Measurements from ENCODE around the gene LY6G5C.

Gene LY6G5C

DNA sequence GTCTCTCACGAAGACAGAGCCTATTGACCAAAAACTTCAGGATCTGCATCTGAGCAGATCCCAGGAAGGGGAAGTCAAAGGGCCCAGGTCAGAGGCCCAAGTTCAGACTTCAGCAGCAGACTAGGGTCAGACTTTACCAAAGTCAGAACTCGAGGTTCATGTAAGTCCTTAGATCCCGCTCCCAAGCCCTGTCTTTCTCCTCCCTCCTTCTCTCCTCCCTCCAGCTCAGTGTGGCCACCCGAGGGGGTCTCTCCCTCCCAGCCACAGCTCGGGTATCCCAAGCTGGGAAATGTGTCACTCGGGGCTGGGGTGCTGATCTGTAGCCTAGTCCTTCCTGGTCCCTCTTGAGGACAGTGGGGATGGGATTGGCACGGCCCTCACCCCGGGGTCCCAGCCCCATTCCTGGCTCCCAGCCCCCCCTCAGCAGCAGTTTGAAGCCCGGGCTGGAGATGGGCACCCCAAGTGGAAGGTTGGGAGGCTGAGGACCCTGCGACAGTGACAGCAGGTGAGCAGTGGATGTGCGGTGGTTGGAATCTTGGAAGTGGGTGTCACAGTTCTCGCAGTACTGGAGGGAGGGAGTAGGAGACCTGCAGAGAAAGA lies 18.6 kb downstream of the LY6G5C start:
- DNase-seq = no peak

DNA sequence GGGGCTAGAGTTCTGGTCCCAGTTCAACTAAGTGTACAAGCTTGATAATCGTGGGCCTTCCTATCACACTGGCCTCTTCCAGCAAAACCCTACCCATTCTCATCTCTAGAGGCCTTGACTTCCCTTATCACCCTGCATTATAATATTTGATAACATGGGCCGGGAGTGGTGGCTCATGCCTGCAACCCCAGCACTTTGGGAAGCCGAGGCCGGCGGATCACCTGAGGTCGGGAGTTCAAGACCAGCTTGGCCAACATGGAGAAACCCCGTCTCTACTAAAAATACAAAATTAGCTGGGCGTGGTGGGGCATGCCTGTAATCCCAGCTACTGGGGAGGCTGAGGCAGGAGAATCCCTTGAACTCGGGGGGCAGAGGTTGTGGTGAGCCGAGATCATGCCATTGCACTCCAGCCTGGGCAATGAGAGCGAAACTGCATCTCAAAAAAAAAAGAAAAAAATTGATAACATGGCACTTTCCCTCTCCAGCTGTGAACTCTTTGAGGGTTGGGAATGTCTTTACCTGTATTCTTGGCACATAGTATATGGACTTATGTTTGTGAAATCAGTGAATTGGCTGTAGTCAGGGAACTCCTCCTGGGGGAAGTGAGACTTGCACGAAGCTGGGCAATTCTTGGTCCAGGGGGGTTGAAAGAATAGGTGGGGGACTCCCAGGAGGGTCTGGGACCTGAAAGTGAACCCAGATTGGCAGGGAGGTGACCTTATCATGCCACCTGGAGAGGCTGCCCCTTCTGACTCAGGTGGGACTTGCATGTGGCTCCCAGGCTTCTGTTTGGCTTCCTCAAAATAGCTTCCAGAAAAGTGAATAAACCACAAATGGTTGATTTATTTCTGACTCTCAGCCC lies 19.4 kb downstream of the LY6G5C start:
- DNase-seq = no peak

DNA sequence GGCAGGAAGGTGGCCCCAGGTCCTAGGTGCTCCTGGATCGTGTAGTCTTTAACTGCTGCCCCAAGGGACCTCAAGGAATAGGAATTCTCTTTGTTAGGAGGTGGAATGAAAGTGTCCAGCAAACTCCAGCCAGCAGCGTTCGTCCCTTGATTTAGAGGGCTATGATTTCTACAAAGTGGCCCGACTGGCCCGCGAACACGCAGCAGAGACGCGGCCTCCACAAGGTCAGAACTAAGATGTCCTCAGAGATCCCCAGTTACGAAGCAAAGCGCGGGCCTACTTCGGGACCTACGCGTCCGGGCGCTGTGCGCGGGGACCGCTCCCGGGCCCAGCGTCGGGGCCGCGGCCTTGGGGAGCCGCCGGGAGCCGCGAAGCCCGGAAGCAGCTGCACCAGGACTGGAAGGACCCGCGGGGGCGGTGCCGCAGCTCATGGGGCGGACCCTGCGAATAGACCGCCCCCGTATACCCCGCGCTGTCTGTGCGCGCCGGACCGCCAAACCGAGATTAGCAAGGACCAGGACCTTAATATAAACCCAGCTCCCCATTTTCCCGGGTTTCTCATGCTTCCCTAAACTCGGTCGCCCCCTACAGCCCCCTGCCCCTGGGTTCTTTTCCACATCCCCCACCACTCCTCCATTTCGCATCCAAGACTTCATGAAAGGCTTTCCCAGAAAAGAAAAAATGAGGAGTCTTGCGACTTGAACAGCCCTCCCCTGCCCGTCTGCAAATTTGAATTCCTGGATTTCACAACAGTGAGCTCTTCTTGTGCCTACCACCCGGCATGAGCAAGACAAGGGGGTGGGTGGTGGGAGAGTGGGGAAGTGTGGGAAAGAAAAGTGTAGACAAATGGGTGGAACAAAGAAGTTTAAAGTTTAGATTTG lies 20.2 kb downstream of the LY6G5C start, which contains the start of gene C6orf47:
Gene C6orf47 (minus strand): TSS at position 398 of the 881 bp plus-strand sequence. CDS start 831 bp downstream, outside the sequence.
- peak; percentile 78 for DNase-seq

DNA sequence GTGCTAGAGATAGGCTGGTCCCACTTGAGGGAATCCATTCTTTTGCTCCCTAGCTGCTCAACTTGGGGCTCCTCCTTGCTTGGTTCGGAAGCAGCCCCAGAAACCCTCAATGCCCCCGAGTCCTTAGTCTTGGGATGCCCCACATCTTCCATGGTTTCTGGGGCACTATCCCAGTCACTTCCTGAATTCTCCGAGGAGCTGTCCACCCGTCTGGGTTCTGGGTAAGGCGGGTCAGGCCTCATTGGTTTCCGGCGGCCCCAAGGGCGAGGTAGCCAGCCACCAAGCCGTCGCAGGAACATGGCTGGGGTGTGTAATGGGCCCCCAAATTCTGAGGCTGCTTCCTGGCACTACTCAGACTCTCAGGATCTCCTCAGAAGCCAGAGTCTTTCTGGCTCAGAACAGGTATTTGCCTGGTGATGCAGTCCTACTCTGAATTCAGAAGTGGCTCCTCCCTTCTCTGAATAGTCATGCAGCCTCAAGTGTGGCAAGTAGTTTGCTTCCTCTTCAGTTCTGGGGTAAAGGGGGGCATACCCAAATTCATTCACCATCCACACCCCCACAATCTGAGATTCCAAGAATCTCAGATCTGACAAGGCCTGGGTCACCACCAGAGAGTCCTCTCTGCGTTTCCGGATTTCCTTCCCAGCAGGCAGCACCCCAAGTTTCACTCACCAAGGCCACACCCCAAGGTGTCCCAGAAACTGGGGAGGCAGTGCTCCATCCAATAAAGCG lies 21.1 kb downstream of the LY6G5C start:
- no peak for DNase-seq

DNA sequence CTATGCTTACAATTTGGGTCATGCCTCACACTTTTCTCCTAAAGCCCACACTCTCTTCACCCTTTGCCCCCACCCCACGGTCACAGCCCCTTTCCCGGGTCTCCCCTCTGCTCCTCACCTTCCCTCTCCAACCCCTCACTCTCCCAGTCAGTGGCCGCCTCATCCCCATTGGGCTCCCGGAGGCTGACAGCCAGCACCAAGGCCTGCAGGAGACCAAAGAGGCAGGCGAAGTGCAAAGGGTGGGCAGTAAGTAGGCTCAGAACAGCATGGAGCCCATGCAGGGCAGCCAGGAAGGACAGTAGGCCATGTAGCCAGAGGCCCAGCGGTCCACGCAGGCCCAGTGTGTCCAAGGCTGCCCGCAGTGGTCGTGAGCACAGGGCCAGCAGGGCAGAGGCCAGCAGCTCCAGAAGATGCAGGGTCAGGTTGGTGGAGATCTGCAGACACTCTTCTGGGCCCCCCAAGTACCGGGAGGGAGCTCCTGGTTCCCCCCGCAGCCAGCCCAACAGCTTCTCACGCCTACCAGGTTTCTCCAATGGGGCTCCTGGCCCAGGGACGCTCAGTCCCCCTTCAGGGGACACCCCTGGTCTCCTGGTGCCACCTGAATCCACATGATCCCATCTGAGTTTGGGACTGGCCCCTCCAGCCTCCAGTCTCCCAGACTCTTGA lies 21.8 kb downstream of the LY6G5C start:
- no peak for DNase-seq

DNA sequence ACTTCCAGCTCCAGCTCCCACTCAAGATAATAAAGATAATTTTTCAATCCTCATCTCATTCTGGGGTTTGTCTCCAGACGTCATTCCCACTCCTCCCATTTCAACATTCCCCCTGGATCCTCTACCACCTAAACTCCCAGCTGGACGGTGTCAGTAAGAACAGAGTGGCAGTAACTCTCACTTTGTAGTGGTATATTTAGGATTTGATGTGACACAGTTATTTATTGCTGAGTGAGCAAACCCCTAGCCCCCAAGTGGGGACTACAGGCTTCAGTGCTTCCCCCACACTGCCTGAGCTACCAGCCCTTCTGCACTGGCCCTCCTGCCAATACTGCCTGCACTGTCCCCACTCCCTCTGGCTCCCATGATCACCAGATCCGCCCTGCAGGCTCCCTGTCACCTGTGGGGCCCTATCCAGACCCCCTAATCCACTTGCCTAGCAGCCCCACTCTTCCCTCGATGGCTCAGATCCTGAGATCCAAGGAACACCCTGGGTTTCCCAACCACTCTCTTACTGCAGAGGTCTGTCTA lies 22.6 kb downstream of the LY6G5C start:
- no peak for DNase-seq

DNA sequence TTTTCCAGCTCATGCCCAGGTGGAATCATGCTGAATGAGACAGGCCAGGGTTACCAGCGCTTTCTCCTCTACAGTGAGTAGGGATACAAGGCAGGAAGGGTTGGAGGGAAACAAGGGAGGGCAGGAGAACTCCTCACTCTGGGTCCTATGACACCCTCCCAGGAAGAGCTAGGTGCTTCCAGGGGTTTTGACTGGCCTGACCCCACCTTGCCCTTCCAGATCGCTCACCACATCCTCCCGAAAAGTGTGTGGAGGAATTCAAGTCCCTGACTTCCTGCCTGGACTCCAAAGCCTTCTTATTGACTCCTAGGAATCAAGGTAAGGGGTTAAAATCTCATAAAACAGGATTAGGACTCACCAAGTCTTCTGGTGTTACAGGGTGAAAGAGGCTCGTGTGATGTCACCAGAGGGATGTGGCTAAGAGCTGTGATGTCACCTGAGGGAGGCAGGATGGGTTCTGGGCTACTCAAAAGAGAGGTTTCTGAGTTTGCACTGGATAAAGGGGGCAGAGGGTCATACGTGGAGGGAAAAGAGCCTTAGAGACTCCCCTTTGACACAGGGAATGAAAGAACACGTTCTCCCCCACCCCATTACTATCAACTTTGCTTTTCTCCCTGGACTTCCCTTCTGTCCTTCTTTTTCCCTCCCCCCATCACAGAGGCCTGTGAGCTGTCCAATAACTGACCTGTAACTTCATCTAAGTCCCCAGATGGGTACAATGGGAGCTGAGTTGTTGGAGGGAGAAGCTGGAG lies 23.3 kb downstream of the LY6G5C start:
- no peak for DNase-seq

DNA sequence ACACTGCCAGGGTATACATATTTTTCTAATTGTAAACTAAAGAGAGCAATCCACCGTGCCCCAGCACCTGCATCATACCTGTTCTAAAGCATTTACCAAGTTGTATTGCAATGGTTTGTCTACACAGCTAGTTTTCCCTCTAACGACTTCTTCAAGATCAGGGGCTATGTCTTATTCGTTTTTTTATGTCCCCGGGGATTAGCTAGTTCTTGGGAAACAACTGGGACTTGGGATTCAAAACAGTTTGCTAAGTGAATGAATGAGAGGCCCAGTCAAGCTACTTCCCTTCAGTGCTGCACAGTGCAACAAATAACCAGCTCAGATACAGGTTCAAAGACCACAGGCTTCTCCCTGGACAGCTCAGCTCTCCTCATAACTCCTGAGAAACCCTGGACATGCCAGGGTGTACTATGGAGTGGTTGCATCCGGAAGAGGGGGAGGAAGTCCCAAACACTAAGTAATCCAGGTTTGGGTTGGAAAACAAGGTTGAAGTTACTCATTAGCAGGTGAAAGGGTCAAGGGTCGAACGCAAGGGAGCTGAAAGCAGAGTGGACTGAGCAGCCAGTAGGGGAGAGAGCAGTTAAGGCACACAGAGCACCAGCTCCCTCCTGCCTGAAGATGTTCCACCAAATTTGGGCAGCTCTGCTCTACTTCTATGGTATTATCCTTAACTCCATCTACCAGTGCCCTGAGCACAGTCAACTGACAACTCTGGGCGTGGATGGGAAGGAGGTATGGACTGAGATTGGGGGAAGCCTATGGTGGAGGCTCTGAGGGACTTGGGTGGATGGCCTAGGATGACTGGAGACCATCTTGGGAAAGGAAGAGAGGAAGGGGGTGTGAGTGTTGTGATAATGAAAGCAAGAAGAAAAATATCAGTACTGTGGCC lies 25.3 kb downstream of the LY6G5C start, which contains the start of gene APOM:
Gene APOM (plus strand): TSS at position 546 of the 889 bp plus-strand sequence. CDS start 73 bp downstream, at position 619.
- no peak for DNase-seq

DNA sequence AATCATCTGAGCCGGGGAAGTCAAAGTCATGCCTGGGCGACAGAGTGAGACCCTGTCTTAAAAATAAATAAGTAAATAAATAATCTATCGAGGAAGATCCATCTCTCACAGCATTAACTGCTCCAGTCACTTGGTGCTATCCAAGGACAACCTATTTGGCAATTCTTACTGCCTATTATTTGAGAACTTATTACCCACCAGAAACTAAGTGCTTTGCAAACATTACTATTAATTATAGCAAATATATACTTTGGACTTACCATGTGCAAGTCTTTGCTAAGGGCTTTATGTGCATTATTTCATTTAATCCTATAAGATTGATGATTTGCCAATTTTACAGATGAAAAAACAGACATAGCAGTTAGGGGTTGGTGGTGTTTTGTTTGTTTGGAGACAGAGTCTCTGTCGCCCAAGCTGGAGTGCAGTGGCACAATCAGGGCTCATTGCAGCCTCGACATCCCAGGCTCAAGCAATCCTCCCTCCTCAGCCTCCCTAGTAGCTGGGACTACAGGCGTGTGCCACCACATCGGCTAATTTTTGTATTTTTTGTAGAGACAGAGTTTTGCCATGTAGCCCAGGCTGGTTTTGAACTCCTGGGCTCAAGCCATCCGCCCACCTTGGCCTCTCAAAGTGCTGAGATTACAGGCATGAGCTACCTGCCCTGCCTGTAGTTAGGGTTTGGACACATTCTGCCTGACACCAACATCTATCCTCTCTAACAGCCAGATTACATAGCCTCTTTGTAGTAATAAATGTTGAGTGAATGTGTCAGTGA lies 26.1 kb downstream of the LY6G5C start:
- DNase-seq = no peak

DNA sequence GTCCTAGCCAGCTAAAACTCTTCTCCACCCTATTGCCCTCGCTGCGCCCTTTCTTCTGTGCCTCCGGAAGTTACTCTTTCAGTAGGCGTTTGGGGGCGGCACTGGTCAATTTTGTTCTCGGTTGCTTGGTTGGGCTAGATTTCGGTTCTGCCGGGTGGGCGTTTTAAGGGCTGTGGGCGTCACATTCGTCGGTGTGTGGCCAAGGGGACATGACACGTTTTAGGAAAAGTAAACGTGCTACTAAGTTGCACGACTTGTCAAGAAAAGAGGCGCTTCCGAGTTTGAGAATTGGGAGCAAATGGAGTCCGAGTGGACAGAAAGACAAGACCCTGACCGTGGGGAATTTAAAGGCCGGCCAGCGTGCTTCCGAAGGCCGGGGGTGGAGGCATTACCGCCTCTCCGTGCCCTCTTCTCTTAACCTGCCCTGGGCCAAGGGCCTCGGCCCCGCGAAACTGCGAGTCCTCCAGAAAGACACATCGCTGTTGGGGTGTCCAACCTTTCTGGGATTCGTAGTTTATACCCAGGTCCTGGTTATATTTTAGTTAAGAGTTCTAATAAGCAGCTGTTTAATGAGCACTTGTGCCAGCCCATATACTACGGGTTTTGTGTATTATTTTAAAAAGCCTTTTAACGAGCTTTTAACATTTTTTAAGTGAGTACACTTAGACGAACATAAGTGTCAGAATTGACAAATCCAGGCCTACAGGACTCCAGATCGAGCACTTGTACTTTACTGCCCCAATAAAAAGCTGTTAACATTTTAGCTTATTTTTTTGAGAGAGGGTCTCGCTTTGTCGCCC lies 27.7 kb downstream of the LY6G5C start:
- no peak for DNase-seq

DNA sequence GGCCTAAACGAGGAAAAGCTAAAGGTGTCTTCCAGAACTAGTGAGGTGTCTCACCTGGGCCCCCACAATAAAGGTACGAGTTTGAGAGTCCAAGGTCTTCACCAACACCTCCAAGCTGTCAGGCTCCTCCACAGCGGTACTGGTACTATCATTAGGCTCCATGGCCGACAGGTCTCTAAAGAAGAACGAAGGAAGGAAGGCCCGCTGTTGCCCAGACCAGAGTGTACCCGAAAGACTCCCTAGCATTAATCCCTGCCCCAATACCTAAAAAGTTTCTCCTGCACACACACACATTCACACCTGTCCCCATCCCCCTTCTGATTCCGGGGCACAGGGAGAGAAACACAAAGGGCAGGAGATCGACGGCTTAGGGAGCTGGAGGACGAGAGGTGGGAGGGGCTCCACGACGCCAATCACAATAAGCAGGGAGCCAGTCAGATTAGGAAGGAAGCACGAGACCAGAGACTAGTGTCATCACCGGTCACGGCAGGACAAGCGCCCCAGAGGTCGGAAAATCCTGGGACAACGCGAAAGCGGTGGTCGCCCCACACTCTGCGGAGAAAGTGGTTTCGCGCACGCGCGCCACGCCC lies 29.2 kb downstream of the LY6G5C start:
- DNase-seq = peak; percentile 64

DNA sequence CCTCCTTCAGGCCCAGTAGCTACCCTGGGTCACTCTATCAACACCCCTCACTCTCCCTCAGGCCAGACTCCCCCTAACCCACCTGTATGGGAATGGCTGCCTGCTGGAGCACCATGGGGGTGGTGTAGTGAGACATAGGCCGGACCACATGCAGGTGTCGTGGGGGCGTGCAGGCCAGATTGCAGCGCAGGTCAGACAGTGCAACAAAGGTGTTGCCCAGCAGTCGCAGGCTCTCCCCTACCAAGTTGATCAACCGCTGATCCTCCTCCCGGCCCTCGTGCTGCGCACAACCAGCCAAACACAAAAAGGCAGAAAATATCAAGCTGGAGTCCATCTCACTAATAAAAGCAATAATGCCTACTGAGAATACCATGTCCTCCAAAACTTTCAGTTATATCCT lies 35.5 kb downstream of the LY6G5C start:
- DNase-seq = no peak

DNA sequence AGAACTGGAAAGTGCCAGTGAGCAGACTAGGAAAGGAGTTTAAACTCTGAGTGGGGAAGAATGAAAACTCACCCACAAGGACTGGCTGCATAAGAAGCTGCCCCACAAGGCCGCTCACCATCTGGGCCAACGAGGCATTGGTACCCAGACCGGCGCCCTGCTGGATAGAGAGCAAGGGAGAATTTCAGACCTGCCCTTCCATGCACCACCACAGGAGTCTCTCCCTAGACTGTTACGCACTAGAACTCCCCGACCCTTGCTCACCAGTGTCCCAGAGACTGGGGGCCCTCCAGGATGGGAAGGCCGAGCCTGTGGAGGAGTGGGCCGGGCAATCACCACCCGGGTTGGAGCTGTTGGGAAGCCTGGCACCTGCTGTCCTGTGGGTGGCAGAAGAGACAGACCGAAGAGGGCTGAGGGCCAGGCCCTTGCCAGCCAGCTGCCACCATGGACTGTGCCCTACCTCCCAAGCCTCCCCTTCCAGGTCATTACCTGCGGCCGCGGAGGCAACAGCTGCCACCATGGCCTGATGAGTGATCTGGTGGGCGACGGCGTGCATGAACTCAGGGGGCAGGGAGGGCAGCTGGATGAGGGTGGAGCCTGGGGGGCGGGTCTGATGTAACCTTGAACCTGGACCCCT lies 36.9 kb downstream of the LY6G5C start:
- no peak for DNase-seq

DNA sequence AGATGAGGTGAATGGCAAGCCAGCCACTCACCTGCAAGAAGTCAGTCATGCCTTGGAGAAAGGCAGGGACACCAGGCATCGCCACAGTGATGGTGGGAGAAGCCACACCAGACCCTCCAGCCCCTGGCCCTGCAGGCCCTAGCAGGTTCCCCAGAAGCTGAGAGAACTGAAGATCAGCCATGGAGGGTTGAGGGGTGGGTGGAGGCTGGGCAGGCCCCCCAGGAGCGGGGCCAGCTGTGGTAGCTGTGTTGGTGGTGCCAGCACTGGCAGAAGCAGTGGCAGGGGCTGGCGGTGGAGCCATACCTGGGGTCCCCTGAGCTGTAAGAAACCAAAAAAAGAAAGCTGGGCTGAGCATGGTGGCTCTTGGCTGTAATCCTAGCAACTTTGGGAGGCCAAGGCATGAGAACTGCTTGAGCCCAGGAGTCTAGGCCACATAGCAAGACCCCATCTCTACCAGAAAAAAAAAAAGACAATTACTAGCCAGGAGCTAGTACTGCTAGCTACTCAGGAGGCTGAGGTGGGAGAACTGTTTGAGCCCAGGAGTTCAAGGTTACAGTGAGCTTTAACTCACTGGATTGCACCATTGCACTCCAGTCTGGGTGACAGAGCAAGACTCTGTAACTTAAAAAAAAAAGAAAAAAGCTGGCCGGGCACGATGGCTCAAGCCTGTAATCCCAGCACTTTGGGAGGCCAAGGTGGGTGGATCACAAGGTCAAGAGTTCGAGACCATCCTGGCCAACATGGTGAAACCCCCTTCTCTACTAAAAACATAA lies 37.9 kb downstream of the LY6G5C start:
- no peak for DNase-seq

DNA sequence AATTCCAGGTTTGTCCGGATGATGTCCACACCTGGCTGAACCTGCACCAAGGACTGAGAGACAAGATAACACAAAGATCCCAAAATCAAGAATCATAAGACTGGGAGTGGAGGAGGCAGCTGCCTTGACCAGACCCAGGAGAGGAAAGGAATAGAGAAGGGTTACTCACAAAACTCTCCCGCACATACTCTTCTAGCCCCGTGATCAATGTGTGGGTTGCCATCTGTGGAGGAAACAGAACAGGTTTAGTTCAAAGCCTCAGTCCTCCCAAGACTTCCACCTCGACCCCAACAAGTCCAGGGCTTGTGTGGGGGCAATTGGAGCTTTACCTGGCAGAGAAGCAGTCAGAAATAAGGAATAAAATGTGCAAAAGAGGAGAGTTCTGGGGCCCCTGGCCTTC lies 39.5 kb downstream of the LY6G5C start:
- no peak for DNase-seq

DNA sequence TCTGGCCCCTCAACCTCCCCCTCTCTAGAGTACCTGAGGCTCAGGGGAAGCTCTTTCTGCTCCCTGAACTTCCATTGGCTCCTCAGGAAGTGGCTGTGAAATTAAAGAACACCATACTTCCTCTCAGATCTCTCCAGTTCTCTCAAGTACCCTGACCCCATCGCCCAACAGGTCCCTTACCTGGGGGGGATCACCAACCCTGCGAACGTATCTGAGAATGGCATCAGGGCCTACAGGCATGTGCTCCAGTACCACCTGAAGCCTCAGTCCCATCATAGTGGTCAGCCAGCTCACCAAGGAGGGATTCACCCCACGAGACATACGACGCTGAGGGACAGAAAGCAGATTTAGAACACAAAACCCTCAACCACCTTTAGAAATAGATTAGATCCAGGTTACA lies 40.3 kb downstream of the LY6G5C start:
- DNase-seq = no peak

All from fibroblast of skin of abdomen (primary cell).